OCI-LY7 (cell line): ENCODE measurements around the gene ANKS6. TPM values are rescaled to one million over a fixed set of nuclear protein-coding genes. Genes with fewer than 3 reads are reported as not detected.

ENCODE experiments used
- BruUV-seq: library from RNA; stranded (reverse); fragments of 400-500 nt; replicated peaks from 2 replicates; lab custom pipeline; 2021; lab: Mats Ljungman, UMichigan
- CTCF ChIA-PET: fragments of 300-600 bp; sonication (Branson Sonifier 250); formaldehyde crosslinking; loops from one replicate; lab custom pipeline; 2022; ENCODE audit warnings: antibody characterized with exemption; ENCODE audit not compliant: unreplicated experiment; lab: Charles Lee
- POLR2A ChIA-PET: fragments of 300-600 bp; sonication (Branson Sonifier 250); formaldehyde crosslinking; loops from one replicate; lab custom pipeline; 2022; ENCODE audit warnings: antibody characterized with exemption; lab: Charles Lee
- DNase-seq: peaks from one replicate; pipeline ENCODE4 v3.0.0-alpha.2; 2015; ENCODE audit warnings: low spot score
- H2AFZ ChIP-seq: fragments of 200-600 bp; sonication (generic), shearing (Covaris generic); 2 replicates; pipeline ENCODE4 v1.6.1; 2014; ENCODE audit warnings: mild to moderate bottlenecking, antibody characterized with exemption, low read length, moderate library complexity
- H3K27ac ChIP-seq: fragments of 200-600 bp; sonication (generic); 2 replicates; pipeline ENCODE4 v1.5.1; 2014; ENCODE audit warnings: mixed run types, low read depth, mild to moderate bottlenecking, moderate library complexity, low read length, inconsistent platforms; ENCODE audit not compliant: poor library complexity, severe bottlenecking
- H3K36me3 ChIP-seq: fragments of 200-600 bp; sonication (generic); 2 replicates; pipeline ENCODE4 v1.6.1; 2014; ENCODE audit warnings: mild to moderate bottlenecking, antibody characterized with exemption, low read length, moderate library complexity, mixed read lengths; ENCODE audit not compliant: insufficient read depth
- H3K4me1 ChIP-seq: fragments of 200-600 bp; sonication (generic); 2 replicates; pipeline ENCODE4 v1.5.1; 2014; ENCODE audit warnings: mild to moderate bottlenecking, low read length; ENCODE audit not compliant: insufficient read depth, poor library complexity, severe bottlenecking
- H3K4me2 ChIP-seq: fragments of 200-600 bp; sonication (generic); 2 replicates; pipeline ENCODE4 v1.6.1; 2014; ENCODE audit warnings: mild to moderate bottlenecking, low read length
- H3K4me3 ChIP-seq: fragments of 200-600 bp; sonication (generic); 2 replicates; pipeline ENCODE4 v1.5.1; 2014; ENCODE audit warnings: mild to moderate bottlenecking, low read depth, low read length; ENCODE audit not compliant: poor library complexity, severe bottlenecking
- H3K79me2 ChIP-seq: fragments of 200-600 bp; sonication (generic); 2 replicates; pipeline ENCODE4 v1.6.1; 2016; ENCODE audit warnings: low read depth, mild to moderate bottlenecking, low read length, moderate library complexity, mixed read lengths; ENCODE audit not compliant: insufficient read depth
- H3K9me2 ChIP-seq: fragments of 200-600 bp; sonication (generic); 2 replicates; pipeline ENCODE4 v1.6.1; 2016; ENCODE audit warnings: mild to moderate bottlenecking, low read length, mixed read lengths; ENCODE audit not compliant: insufficient read depth
- H3K9me3 ChIP-seq: fragments of 200-600 bp; sonication (generic); 2 replicates; pipeline ENCODE4 v1.6.1; 2014; ENCODE audit warnings: mild to moderate bottlenecking, mixed run types, low read length, mixed read lengths
- H4K20me1 ChIP-seq: fragments of 200-600 bp; sonication (generic); 2 replicates; pipeline ENCODE4 v1.6.1; 2014; ENCODE audit warnings: mild to moderate bottlenecking, antibody characterized with exemption, low read length, moderate library complexity, mixed read lengths; ENCODE audit not compliant: insufficient read depth
- EZH2phosphoT487 ChIP-seq: fragments of 200-600 bp; sonication (generic); IDR thresholded peaks from 2 replicates; pipeline ENCODE4 v1.6.1; 2018; ENCODE audit warnings: low read depth, borderline replicate concordance, mild to moderate bottlenecking, mixed run types, antibody characterized with exemption, low read length, moderate library complexity, mixed read lengths
- intact Hi-C: fragments of 100-400 bp; cut with micrococcal nuclease; formaldehyde crosslinking; loops from one replicate; pipeline ENCODE4 v1.10.0; 2022; ENCODE audit not compliant: unreplicated experiment
- total RNA-seq, 2 experiments: library from RNA; depleted of rRNA in 1 of 2; stranded (reverse); fragments of >200 nt in 1 of 2; shearing (Covaris generic) in 1 of 2; gene quantifications; 2 replicates each; pipeline ENCODE4 v1.2.3, GENCODE V29; 2014 to 2022
- TF ChIP-seq, protein P1 (sequence below): fragments of 200-600 bp; sonication (generic); conservative IDR thresholded peaks from 2 replicates; pipeline ENCODE4 v1.5.1; 2014; ENCODE audit warnings: mild to moderate bottlenecking, antibody characterized with exemption, low read length, moderate library complexity, mixed read lengths

ANKS6 gene
- total RNA-seq, 2 experiments from 2014 or later, result 22.2 to 28.5 TPM

DNA sequence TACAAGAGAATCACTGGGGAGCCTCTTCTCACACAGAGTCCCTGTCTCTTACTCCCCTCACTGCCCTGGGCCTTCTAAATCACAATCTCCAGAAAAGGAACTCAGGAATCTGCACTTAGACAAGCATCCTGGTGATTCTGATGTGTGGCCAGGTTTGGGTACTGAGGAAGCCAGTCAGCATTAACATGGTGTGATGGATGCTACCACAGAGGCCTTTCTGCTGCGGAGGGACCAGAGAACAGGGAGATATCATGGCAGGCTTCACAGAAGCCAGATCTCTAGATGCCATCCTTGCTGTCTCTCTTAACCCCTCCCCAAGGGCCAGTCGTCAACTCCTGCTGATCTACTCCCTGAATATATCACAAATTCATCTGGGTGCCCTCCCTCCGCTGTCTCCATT, 1.6 kb downstream of the ANKS6 start:
- Histone ChIP-seq H3K9me2 (no peaks in the 10 kb centered on the region), H3K36me3 (no peaks in the 10 kb centered on the region), H3K4me2 (peak overlapping the region; percentile 71; the same call in 1 of the 2 replicates), H3K4me3 (no peak overlapping the region), H4K20me1 (peaks cover 10% of the 10 kb centered on the region; the same call in 1 of the 2 replicates), H3K27ac (no peak overlapping the region), H3K79me2 (no peaks in the 10 kb centered on the region), H3K9me3 (0 out of 2 replicates have a peak, but pooled peaks cover 7% of the 10 kb centered on the region), H2AFZ (no peak overlapping the region), H3K4me1 (peaks cover 9% of the 10 kb centered on the region)
- TSS peak; percentile 25 for BruUV-seq
- ChIA-PET CTCF (interaction anchor here (0.8 kb wide), 1 partner anchor 12 kb away, joined by 4 read pairs; no protein-coding TSS in a partner anchor), POLR2A (interaction anchor here (0.6 to 1.0 kb wide), 2 partner anchors 20 to 111 kb away, joined by 3 to 5 read pairs; no protein-coding TSS in a partner anchor)
- intact Hi-C loops, result no loop called here
- no peak for TF ChIP-seq EZH2phosphoT487
- TF ChIP-seq, protein P1, sequence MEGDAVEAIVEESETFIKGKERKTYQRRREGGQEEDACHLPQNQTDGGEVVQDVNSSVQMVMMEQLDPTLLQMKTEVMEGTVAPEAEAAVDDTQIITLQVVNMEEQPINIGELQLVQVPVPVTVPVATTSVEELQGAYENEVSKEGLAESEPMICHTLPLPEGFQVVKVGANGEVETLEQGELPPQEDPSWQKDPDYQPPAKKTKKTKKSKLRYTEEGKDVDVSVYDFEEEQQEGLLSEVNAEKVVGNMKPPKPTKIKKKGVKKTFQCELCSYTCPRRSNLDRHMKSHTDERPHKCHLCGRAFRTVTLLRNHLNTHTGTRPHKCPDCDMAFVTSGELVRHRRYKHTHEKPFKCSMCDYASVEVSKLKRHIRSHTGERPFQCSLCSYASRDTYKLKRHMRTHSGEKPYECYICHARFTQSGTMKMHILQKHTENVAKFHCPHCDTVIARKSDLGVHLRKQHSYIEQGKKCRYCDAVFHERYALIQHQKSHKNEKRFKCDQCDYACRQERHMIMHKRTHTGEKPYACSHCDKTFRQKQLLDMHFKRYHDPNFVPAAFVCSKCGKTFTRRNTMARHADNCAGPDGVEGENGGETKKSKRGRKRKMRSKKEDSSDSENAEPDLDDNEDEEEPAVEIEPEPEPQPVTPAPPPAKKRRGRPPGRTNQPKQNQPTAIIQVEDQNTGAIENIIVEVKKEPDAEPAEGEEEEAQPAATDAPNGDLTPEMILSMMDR, result no peak
- no peak for DNase-seq

DNA sequence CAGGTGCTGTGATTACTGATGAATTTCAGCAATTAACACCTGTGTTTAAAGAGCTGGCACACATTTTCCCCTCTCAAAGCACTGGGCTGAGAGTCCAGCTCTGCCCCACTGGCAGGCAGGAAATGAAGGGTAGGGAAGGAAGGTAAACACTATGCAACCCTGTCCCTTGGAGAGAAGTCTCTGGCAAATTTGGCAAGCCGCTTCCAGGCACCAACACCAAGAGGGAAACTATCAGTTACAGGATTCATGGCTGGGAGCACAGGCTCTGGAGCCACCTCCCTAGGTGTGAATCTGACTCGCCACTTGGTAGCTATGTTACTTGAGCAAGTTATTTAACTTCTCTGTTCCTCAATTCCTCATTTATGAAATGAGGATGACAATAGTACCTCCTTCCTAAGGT, 3.3 kb downstream of the ANKS6 start:
- DNase-seq, result no peak

More for the DNA sequence above, 3.3 kb downstream of the ANKS6 start:
- CTCF ChIA-PET, result interaction anchor here (0.6 kb wide), 1 partner anchor 1094 kb away, joined by 3 read pairs; no protein-coding TSS in a partner anchor
- Histone ChIP-seq H3K36me3 (0 out of 2 replicates have a peak, but pooled peaks cover 4% of the 10 kb centered on the region), H3K9me3 (0 out of 2 replicates have a peak, but pooled peaks cover under 1% of the 10 kb centered on the region), H3K27ac (no peak overlapping the region), H2AFZ (no peak overlapping the region), H3K4me1 (peaks cover 9% of the 10 kb centered on the region), H3K4me3 (no peak overlapping the region), H3K4me2 (peak overlapping the region; percentile 21; the same call in 1 of the 2 replicates), H3K79me2 (no peaks in the 10 kb centered on the region), H4K20me1 (peaks cover 10% of the 10 kb centered on the region; the same call in 1 of the 2 replicates), H3K9me2 (no peaks in the 10 kb centered on the region)
- TF ChIP-seq, protein P1, result no peak
- no peak for TF ChIP-seq EZH2phosphoT487
- POLR2A ChIA-PET, result interaction anchor here (1.0 kb wide), 1 partner anchor 14 kb away, joined by 3 read pairs; no protein-coding TSS in a partner anchor
- BruUV-seq, result TSS peak; percentile 47
- intact Hi-C loops, result no loop called here
